CD4-positive, alpha-beta T cell treated with Interleukin-21 for 1 hour (primary cell): ENCODE data around the gene DBX2.
"Not testable (repeated sequence)": the region's sequence is repeated elsewhere in the genome, so short reads cannot be mapped to it uniquely, and the experiment has no call there.

Experiments used
- DNase-seq: peaks from one replicate; pipeline ENCODE4 v3.0.0-alpha.2; 2020

DBX2 gene

GRCh38 chr12:45050751-45051571, at the start of gene DBX2:
TSS of gene DBX2 (minus strand) at chr12:45051099. CDS start at chr12:45050927, 172 bp downstream.
- DNase-seq = no peak

DNA sequence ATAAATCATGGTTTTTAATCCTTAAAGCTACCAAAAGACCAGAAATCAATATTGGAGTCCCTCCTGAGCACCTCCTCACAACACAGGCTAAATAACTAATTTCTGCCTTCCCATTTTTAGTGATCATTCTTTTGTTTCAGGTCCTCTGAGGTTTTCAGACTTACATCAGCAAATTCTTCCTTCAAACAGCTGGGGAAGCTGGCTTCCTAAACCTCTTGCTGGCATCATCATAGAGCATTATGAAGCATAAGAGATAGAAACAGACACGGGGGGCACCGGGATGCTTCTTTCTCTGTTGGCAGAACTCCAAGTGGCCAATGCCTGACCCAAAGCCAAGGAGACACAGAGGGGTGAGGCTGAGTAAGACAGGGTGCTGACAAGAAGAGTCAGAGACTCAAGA, 47.9 kb upstream of the DBX2 start:
- DNase-seq = no peak

- DNase-seq = not testable (repeated sequence)
These were observed 44.5 kb upstream of the DBX2 start for GRCh38 chr12:45095417-45095816.

GRCh38 chr12:45093051-45093450, 42.2 kb upstream of the DBX2 start:
- DNase-seq = no peak

GRCh38 chr12:45089411-45090075, 38.6 kb upstream of the DBX2 start:
- DNase-seq = no peak

GRCh38 chr12:45088608-45089007, 37.7 kb upstream of the DBX2 start:
- no peak for DNase-seq

- DNase-seq = not testable (repeated sequence)
These were observed 33.3 kb upstream of the DBX2 start for GRCh38 chr12:45084248-45084647.

GRCh38 chr12:45077251-45077650, 26.4 kb upstream of the DBX2 start:
- no peak for DNase-seq

GRCh38 chr12:45076417-45077026, 25.6 kb upstream of the DBX2 start:
- DNase-seq = no peak

DNA sequence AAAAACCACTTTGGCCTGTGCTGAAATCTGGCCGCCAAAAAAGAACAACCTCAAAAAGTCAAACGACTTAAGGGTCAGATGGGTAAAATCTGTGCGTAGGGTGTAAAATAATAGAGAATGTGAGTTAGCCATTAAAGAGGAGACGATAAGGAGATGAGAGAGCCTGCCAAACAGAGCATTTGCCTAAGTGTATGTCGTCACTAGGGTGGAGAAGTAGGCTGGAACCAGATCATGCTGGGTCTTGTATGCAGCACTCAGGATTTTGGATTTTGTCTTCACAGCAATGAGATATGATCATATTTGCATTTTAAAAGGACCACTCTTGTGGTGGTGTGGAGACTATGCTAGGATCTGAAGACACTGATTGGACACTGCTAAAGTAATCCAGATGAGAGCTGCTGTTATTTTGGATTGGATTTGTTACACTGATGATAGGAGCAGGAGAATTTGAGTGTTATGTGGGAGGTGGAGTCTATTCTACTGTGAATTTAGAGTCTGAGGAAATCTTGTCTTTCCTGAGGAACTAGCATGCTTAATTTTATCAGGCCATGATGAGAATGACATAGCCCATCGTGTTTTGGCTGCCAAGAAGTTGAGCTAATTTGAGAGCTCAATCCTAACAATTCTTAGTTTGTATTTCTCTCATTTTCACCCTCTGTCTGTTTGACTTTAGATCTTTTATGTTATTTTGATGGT, 24.8 kb upstream of the DBX2 start:
- no peak for DNase-seq

GRCh38 chr12:45065125-45065626, 14.3 kb upstream of the DBX2 start:
- DNase-seq = no peak

DNA sequence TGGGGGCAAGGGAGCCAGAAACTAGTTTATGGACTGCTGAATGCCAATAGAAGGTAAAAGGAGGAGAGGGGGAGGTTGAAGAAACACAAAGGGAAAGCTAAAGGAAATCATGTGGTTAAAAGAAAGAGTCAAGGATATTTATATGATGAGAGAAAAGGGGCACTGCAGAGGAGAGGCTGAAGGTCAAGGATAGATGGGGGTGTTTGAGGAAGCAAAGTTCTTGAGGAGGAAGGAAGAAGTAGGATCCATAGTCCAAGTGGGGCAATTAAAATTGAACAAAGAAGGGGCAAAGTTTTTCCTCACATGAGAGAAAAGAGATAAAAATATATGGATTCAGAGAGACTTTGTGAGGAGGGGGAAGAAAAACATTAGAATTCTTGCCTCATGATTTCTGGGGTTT, 10.1 kb upstream of the DBX2 start:
- no peak for DNase-seq

GRCh38 chr12:45051572-45052125, 750 bp upstream of the DBX2 start:
- no peak for DNase-seq

- no peak for DNase-seq
These were observed 768 bp downstream of the DBX2 start for GRCh38 chr12:45049912-45050750.

DNA sequence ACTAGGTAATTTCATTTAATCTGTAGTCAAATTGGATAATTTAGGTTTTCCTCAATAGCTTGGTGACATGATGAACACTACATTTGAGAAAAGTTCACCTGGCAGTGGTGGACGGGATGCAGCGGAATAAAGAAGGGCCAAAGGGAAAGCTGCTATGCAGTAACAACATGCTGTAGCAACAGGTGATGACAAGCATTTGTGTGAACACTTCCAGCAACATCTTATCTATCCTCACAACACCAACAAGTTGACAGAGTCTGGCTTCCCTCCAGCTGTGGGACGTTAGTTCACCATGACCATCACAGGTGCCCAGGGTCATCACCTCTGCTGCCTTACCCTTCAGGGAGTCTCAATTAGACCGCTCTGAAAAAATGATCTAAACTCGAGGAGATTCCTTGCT, 8.3 kb downstream of the DBX2 start:
- no peak for DNase-seq

DNA sequence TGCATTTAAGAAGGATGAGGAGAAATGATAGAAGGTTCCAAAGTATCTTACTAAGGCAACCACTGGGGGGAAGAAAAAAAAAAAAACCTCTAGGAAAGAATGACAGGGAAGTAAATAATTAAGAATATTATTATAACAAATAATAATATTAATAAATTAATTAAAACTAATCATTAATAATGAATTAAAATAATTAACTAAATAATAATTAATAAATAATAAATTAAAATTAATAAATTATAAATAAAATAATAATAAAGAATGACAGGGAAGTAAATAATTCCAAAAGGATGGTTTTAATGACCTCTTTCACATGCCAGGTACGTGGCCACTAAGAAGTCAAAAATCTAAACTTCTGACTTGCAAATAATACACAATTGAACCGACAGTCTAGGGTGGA, 9.9 kb downstream of the DBX2 start:
- DNase-seq = no peak

- no peak for DNase-seq
These were observed 11.1 kb downstream of the DBX2 start for GRCh38 chr12:45039757-45040156.

DNA sequence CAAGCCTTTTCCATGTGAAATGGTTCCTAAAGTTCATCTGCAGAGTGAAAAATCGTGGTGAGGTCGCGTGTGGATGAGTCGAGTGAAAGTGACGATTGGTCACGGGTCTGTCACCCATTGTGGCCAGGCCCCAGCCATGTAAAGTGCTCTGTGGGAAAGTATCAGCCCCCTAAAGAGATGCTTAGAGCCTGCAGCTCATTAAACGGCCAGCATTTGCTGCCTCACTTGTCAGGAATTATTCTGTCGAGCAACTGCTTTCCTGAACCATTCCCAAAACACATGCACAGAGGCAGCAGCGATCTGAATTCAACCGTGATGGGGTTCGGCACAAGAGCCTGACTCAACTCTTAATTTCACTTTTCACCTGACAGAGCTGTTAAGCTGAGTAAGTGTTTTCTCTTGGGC, 16.0 kb downstream of the DBX2 start:
- DNase-seq = no peak

GRCh38 chr12:45017916-45018315, 33.0 kb downstream of the DBX2 start:
- no peak for DNase-seq

GRCh38 chr12:45014396-45014795, 36.5 kb downstream of the DBX2 start:
- no peak for DNase-seq

- no peak for DNase-seq
These were observed 38.1 kb downstream of the DBX2 start for GRCh38 chr12:45012749-45013148.

GRCh38 chr12:45010059-45010458, 40.8 kb downstream of the DBX2 start:
- no peak for DNase-seq
